Keratinocyte (primary cell): ENCODE results near the gene AKAIN1. TPM values are rescaled to one million over a fixed set of nuclear protein-coding genes. Genes with fewer than 3 reads are reported as not detected.

ENCODE experiments used
- DNase-seq: peaks from one replicate; pipeline ENCODE4 v3.0.0-alpha.2; 2011; ENCODE audit warnings: low read depth, missing footprints, low spot score
- FAIRE-seq: peaks from 2 replicates; lab custom pipeline; 2011; peaks lifted over from hg19 to GRCh38; lab: Jason Lieb, UNC
- H2AFZ ChIP-seq: 2 replicates; pipeline ENCODE4 v1.6.0; 2012; ENCODE audit warnings: low read length, control low read depth, inconsistent platforms; ENCODE audit not compliant: control insufficient read depth
- H3K27ac ChIP-seq: 2 replicates; pipeline ENCODE4 v1.5.1; 2011; ENCODE audit warnings: low read length; ENCODE audit not compliant: control insufficient read depth, insufficient read depth
- H3K27me3 ChIP-seq: 3 replicates; pipeline ENCODE4 v1.6.0; 2011; ENCODE audit warnings: low read length; ENCODE audit not compliant: control insufficient read depth, insufficient read depth; ENCODE audit errors: extremely low read depth
- H3K36me3 ChIP-seq, 2 experiments: 2 replicates in 1 of 2; 3 replicates in 1 of 2; pipeline ENCODE4 v1.5.1; 2011; ENCODE audit warnings: low read length in 2 of 2, mild to moderate bottlenecking in 1 of 2; ENCODE audit not compliant: control insufficient read depth in 2 of 2, insufficient read depth in 2 of 2; ENCODE audit errors: extremely low read depth in 1 of 2
- H3K4me1 ChIP-seq: 3 replicates; pipeline ENCODE4 v1.5.1; 2011; ENCODE audit warnings: low read length; ENCODE audit not compliant: control insufficient read depth, insufficient read depth; ENCODE audit errors: extremely low read depth
- H3K4me2 ChIP-seq: 3 replicates; pipeline ENCODE4 v1.6.0; 2011; ENCODE audit warnings: low read depth, low read length; ENCODE audit not compliant: control insufficient read depth, insufficient read depth; ENCODE audit errors: extremely low read depth
- H3K4me3 ChIP-seq, 3 experiments: fragments of 200-600 bp in 1 of 3; sonication (generic) in 1 of 3; 2 replicates in 2 of 3; 3 replicates in 1 of 3; pipeline ENCODE4 v1.5.1; 2011 to 2016; ENCODE audit warnings: low read length in 3 of 3, mild to moderate bottlenecking in 3 of 3, control low read depth in 2 of 3, inconsistent platforms in 1 of 3, low read depth in 1 of 3, mixed read lengths in 1 of 3, mixed run types in 1 of 3, moderate library complexity in 1 of 3; ENCODE audit not compliant: control insufficient read depth in 2 of 3, insufficient read depth in 2 of 3; ENCODE audit errors: extremely low read depth in 1 of 3
- H3K79me2 ChIP-seq: 2 replicates; pipeline ENCODE4 v1.6.0; 2012; ENCODE audit warnings: low read length; ENCODE audit not compliant: control insufficient read depth, insufficient read depth
- H3K9ac ChIP-seq: 3 replicates; pipeline ENCODE4 v1.6.0; 2011; ENCODE audit warnings: low read length; ENCODE audit not compliant: control insufficient read depth, insufficient read depth; ENCODE audit errors: extremely low read depth
- H3K9me1 ChIP-seq: 3 replicates; pipeline ENCODE4 v1.6.0; 2011; ENCODE audit warnings: low read length; ENCODE audit not compliant: control insufficient read depth, insufficient read depth; ENCODE audit errors: extremely low read depth
- H3K9me3 ChIP-seq: 2 replicates; pipeline ENCODE4 v1.5.1; 2012; ENCODE audit warnings: low read depth, low read length; ENCODE audit not compliant: control insufficient read depth
- H4K20me1 ChIP-seq: 3 replicates; pipeline ENCODE4 v1.6.0; 2011; ENCODE audit warnings: low read length; ENCODE audit not compliant: control insufficient read depth, insufficient read depth; ENCODE audit errors: extremely low read depth
- EZH2 ChIP-seq: IDR thresholded peaks from one replicate; pipeline ENCODE4 v1.6.1; 2012; ENCODE audit warnings: inconsistent platforms, mild to moderate bottlenecking, low read length, moderate library complexity
- dilution Hi-C: fragments of 300-500 bp; cut with MboI; formaldehyde crosslinking; loops from one replicate; pipeline ENCODE4 v1.7.0; 2020; ENCODE audit warnings: low sequenced_read_pairs; ENCODE audit not compliant: extremely low pct_ligation_motif_present
- polyA plus RNA-seq, 5 experiments: library from polyadenylated mRNA; depleted of rRNA in 3 of 5; stranded (reverse) in 3 of 5; stranded (forward) in 1 of 5; unstranded in 1 of 5; fragments of >200 nt; gene quantifications; 1 replicate in 1 of 5; 2 replicates in 3 of 5; 3 replicates in 1 of 5; pipeline versions ENCODE4 v1.2.1 to v1.2.3, GENCODE V29; 2011 to 2012; ENCODE audit warnings: missing spikeins in 2 of 5, low read depth in 1 of 5, low replicate concordance in 1 of 5
- TF ChIP-seq, protein P1 (sequence below), 3 experiments: IDR thresholded peaks in 1 of 3; conservative IDR thresholded peaks in 1 of 3; optimal IDR thresholded peaks in 1 of 3; 2 replicates in 2 of 3; 3 replicates in 1 of 3; pipeline versions ENCODE3 to v1.5.1; 2011; ENCODE audit warnings: low read length in 3 of 3, mild to moderate bottlenecking in 3 of 3, moderate library complexity in 2 of 3, control low read depth in 1 of 3, inconsistent platforms in 1 of 3; ENCODE audit not compliant: insufficient read depth in 2 of 3; ENCODE audit errors: extremely low read depth in 1 of 3

AKAIN1 gene
- polyA plus RNA-seq, 1 donor (not counting 4 experiments of a cell fraction or from before 2014, with no cell fraction given) = not detected

DNA sequence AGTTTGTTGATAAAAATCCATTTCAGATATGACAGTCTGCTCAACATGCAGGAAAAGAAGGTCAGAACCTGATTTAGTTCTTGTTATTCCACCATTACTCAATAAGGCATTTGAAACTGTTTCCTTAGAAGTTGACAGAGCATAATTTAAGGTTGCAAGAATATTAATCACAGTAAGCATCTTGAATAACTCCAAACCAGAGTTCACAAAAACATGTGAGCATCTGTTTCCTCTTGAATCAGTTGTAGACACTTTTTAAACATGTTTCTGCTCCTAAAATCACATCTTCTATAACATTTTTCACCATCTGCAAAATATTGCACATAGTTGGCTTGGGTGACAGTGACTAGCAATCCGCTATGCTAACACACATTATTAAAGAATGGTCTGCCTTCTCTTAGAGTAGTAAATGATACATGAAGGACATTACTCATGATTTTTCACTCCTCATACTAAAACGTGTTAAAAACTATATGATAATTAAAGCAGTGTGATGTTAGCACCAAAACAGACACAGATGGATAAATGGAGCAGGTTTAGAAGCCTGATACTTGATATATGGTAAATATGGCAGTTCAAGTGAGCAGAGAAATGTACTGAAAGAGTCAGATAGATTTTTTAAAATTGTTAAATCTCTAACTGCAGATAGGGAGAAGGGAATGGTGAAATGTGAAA is 30.3 kb downstream of the AKAIN1 start:
- no peak for FAIRE-seq
- Histone ChIP-seq H3K79me2 (no peaks in the 10 kb centered on the region), H3K4me3 (no peak overlapping the region), H4K20me1 (no peaks in the 10 kb centered on the region), H2AFZ (no peak overlapping the region), H3K9me1 (no peaks in the 10 kb centered on the region), H3K27ac (no peak overlapping the region), H3K4me1 (no peaks in the 10 kb centered on the region), H3K36me3 (no peaks in the 10 kb centered on the region), H3K9me3 (no peaks in the 10 kb centered on the region), H3K27me3 (no peaks in the 10 kb centered on the region), H3K4me2 (no peak overlapping the region), H3K9ac (no peak overlapping the region)
- dilution Hi-C loops = no loop called here
- no peak for DNase-seq
- TF ChIP-seq, protein P1, sequence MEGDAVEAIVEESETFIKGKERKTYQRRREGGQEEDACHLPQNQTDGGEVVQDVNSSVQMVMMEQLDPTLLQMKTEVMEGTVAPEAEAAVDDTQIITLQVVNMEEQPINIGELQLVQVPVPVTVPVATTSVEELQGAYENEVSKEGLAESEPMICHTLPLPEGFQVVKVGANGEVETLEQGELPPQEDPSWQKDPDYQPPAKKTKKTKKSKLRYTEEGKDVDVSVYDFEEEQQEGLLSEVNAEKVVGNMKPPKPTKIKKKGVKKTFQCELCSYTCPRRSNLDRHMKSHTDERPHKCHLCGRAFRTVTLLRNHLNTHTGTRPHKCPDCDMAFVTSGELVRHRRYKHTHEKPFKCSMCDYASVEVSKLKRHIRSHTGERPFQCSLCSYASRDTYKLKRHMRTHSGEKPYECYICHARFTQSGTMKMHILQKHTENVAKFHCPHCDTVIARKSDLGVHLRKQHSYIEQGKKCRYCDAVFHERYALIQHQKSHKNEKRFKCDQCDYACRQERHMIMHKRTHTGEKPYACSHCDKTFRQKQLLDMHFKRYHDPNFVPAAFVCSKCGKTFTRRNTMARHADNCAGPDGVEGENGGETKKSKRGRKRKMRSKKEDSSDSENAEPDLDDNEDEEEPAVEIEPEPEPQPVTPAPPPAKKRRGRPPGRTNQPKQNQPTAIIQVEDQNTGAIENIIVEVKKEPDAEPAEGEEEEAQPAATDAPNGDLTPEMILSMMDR (optimal IDR thresholded peaks at IDR 0.05 in 1 of 3, IDR thresholded peaks at IDR 0.05 in 1 of 3, conservative IDR thresholded peaks at IDR 0.05 in 1 of 3; ENCODE audit: extremely low read depth in 1 of 3, insufficient read depth in 2 of 3, low read length in 3 of 3) = no peak
- TF ChIP-seq EZH2 = no peak

DNA sequence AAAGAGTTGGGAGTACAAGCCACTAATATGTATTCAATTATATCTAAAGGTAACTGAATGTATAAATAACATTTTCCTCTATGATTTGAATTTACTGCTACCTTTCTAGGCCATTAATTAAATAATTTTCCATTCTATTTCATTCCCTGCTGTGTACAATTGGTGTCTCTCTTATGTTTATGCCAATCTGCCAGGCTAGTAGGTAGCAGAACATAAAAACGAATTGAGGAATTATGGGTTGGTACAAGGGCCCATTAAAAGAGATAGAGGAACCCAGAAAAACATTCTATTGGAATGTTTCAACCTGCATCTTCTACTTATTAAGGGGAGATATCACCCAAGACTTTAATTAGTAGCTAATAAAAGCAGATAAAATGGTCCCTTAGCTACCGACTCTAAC is 32.2 kb downstream of the AKAIN1 start:
- Histone ChIP-seq H3K9me1 (no peaks in the 10 kb centered on the region), H3K27ac (no peak overlapping the region), H3K79me2 (no peaks in the 10 kb centered on the region), H2AFZ (no peak overlapping the region), H3K9ac (no peak overlapping the region), H3K4me3 (no peak overlapping the region), H4K20me1 (no peaks in the 10 kb centered on the region), H3K4me2 (no peak overlapping the region), H3K36me3 (no peaks in the 10 kb centered on the region), H3K4me1 (no peaks in the 10 kb centered on the region), H3K27me3 (no peaks in the 10 kb centered on the region), H3K9me3 (no peaks in the 10 kb centered on the region)
- DNase-seq = no peak
- no peak for TF ChIP-seq EZH2
- TF ChIP-seq, protein P1 (optimal IDR thresholded peaks at IDR 0.05 in 1 of 3, IDR thresholded peaks at IDR 0.05 in 1 of 3, conservative IDR thresholded peaks at IDR 0.05 in 1 of 3; ENCODE audit: extremely low read depth in 1 of 3, insufficient read depth in 2 of 3, low read length in 3 of 3) = no peak
- no peak for FAIRE-seq
- dilution Hi-C loops = no loop called here
